Bone marrow (tissue), 2 donors: Measurements from ENCODE around the gene GATA3.

ENCODE experiments used
- DNase-seq, 2 donors: peaks; one replicate each; lab custom pipeline; 2025; lab: John Stamatoyannopoulos, UW

The GATA3 gene

GRCh38 chr10:8037941-8038894, 16.3 kb upstream of the GATA3 start:
- no peak for DNase-seq

GRCh38 chr10:8039321-8039881, 15.1 kb upstream of the GATA3 start:
- no peak for DNase-seq

GRCh38 chr10:8040651-8041050, 13.8 kb upstream of the GATA3 start:
- no peak for DNase-seq

GRCh38 chr10:8041284-8041991, 13.1 kb upstream of the GATA3 start:
- no peak for DNase-seq

GRCh38 chr10:8041992-8042720, 12.3 kb upstream of the GATA3 start:
- DNase-seq: no peak

GRCh38 chr10:8042721-8043568, 11.5 kb upstream of the GATA3 start:
- no peak for DNase-seq

- DNase-seq: no peak
Measured at GRCh38 chr10:8043569-8044306, 10.8 kb upstream of the GATA3 start.

GRCh38 chr10:8044331-8044907, 10.1 kb upstream of the GATA3 start:
- DNase-seq: no peak

- no peak for DNase-seq
Measured at GRCh38 chr10:8044908-8045725, 9.4 kb upstream of the GATA3 start.

GRCh38 chr10:8045726-8046494, 8.6 kb upstream of the GATA3 start:
- DNase-seq: no peak

- no peak for DNase-seq
Measured at GRCh38 chr10:8047452-8048280, 6.8 kb upstream of the GATA3 start.

- no peak for DNase-seq
Measured at GRCh38 chr10:8048281-8049008, 6.0 kb upstream of the GATA3 start.

GRCh38 chr10:8049045-8049864, 5.2 kb upstream of the GATA3 start:
- DNase-seq: no peak

- DNase-seq: no peak
Measured at GRCh38 chr10:8049865-8050555, 4.5 kb upstream of the GATA3 start.

- DNase-seq: no peak
Measured at GRCh38 chr10:8050556-8051108, 3.9 kb upstream of the GATA3 start.
